HepG2 (cell line): ENCODE results near the gene CLRN2. TPM values are rescaled to one million over a fixed set of nuclear protein-coding genes. Genes with fewer than 3 reads are reported as not detected.
A peak's percentile ranks its signal among the peaks of the same experiment; 100 is the strongest.

Experiments used
- ARID3A ChIP-seq: IDR thresholded peaks from 2 replicates; pipeline ENCODE4 v1.6.1; 2012; ENCODE audit warnings: low read depth, low read length, improper control_type of control experiment
- CEBPG ChIP-seq: IDR thresholded peaks from 2 replicates; pipeline ENCODE4 v1.6.1; 2016
- FOXP1 ChIP-seq, 2 experiments: fragments of 450-650 bp in 1 of 2; IDR thresholded peaks; 2 replicates each; pipeline ENCODE4 v1.6.1; 2017 to 2018; ENCODE audit warnings: antibody characterized with exemption in 1 of 2
- GATA4 ChIP-seq: sonication (generic); IDR thresholded peaks from 2 replicates; pipeline ENCODE4 v1.6.1; 2016; ENCODE audit warnings: antibody characterized with exemption, low read depth, borderline replicate concordance
- KAT8 ChIP-seq: IDR thresholded peaks from 2 replicates; pipeline ENCODE4 v1.6.1; 2016; ENCODE audit warnings: missing genetic modification reagents, missing compliant biosample characterization
- KLF12 ChIP-seq: sonication (generic); formaldehyde crosslinking; IDR thresholded peaks from 2 replicates; pipeline ENCODE4 v1.4.0; 2020; ENCODE audit warnings: missing genetic modification reagents, borderline replicate concordance
- POGZ ChIP-seq: sonication (generic); formaldehyde crosslinking; IDR thresholded peaks from 2 replicates; pipeline ENCODE4 v1.4.0; 2020; ENCODE audit warnings: mild to moderate bottlenecking, missing genetic modification reagents
- REST ChIP-seq, 2 experiments: IDR thresholded peaks; 2 replicates each; pipeline ENCODE4 v1.6.1; 2011 to 2012; ENCODE audit warnings: low read length in 2 of 2, borderline replicate concordance in 1 of 2, low read depth in 1 of 2, mild to moderate bottlenecking in 1 of 2, moderate library complexity in 1 of 2
- RXRB ChIP-seq: IDR thresholded peaks from 2 replicates; pipeline ENCODE4 v1.6.1; 2016; ENCODE audit warnings: borderline replicate concordance, missing genetic modification reagents, missing compliant biosample characterization
- SAFB2 ChIP-seq: sonication (generic); formaldehyde crosslinking; IDR thresholded peaks from 2 replicates; pipeline ENCODE4 v1.5.1; 2020; ENCODE audit warnings: missing genetic modification reagents, low read depth, mild to moderate bottlenecking, borderline replicate concordance
- SPEN ChIP-seq: sonication (generic); formaldehyde crosslinking; IDR thresholded peaks from 2 replicates; pipeline ENCODE4 v1.5.1; 2020; ENCODE audit warnings: low read depth, mild to moderate bottlenecking, missing genetic modification reagents
- TRAFD1 ChIP-seq: sonication (generic); formaldehyde crosslinking; IDR thresholded peaks from 2 replicates; pipeline ENCODE4 v1.5.1; 2020; ENCODE audit warnings: missing genetic modification reagents, mild to moderate bottlenecking, borderline replicate concordance
- ZBTB7B ChIP-seq: sonication (generic); formaldehyde crosslinking; IDR thresholded peaks from 2 replicates; pipeline ENCODE4 v1.4.0; 2020; ENCODE audit warnings: missing genetic modification reagents
- ZFX ChIP-seq: sonication (generic); formaldehyde crosslinking; IDR thresholded peaks from 2 replicates; pipeline ENCODE4 v1.4.0; 2020; ENCODE audit warnings: mild to moderate bottlenecking, low read depth, missing genetic modification reagents, moderate library complexity
- ZNF205 ChIP-seq: IDR thresholded peaks from 2 replicates; pipeline ENCODE4 v1.6.1; 2018; ENCODE audit warnings: missing biosample characterization, missing genetic modification reagents
- ZNF282 ChIP-seq: fragments of 450-650 bp; IDR thresholded peaks from 2 replicates; pipeline ENCODE4 v1.6.1; 2018; ENCODE audit not compliant: partially characterized antibody
- ZNF430 ChIP-seq: sonication (generic); formaldehyde crosslinking; IDR thresholded peaks from 2 replicates; pipeline ENCODE4 v1.9.0; 2021; ENCODE audit warnings: mild to moderate bottlenecking, missing genetic modification reagents
- ZNF574 ChIP-seq: sonication (generic); formaldehyde crosslinking; IDR thresholded peaks from 2 replicates; pipeline ENCODE4 v1.4.0; 2020; ENCODE audit warnings: missing genetic modification reagents
- ZNF614 ChIP-seq: IDR thresholded peaks from 2 replicates; pipeline ENCODE4 v1.6.1; 2018; ENCODE audit warnings: missing biosample characterization, missing genetic modification reagents, inconsistent platforms, borderline replicate concordance
- polyA plus RNA-seq, 8 experiments: library from polyadenylated mRNA; depleted of rRNA in 3 of 8; stranded (reverse) in 7 of 8; unstranded in 1 of 8; fragments of >200 nt; fragmentation: Illumina TruSeq in 4 of 8; extraction: Trizol in 4 of 8; gene quantifications; 2 replicates each; pipeline versions ENCODE4 v1.2.1 to v1.2.3, GENCODE V29; 2011 to 2016; ENCODE audit warnings: low read depth in 4 of 8, missing spikeins in 1 of 8, mixed read lengths in 1 of 8; ENCODE audit not compliant: insufficient read depth in 1 of 8
- total RNA-seq, 5 experiments: library from RNA; depleted of rRNA; stranded (reverse); fragments of >200 nt; fragmentation: Illumina TruSeq; extraction: Trizol; gene quantifications; 2 replicates each; pipeline ENCODE4 v1.2.3, GENCODE V29; 2016; ENCODE audit warnings: low read depth in 1 of 5

Gene CLRN2
- total and polyA plus RNA-seq, 2 of the 13 experiments (the other 11 are each of a cell fraction or from before 2014, with no cell fraction given) = not detected

- TF ChIP-seq SPEN (CRISPR knock-in tag) = peak; percentile 14; the same call in 1 of the 2 replicates
- TF ChIP-seq ZNF430 (CRISPR knock-in tag) = no peak
- peak; percentile 41; the same call in 1 of the 2 replicates for TF ChIP-seq ZNF574 (CRISPR knock-in tag)
- TF ChIP-seq ZNF614 (CRISPR knock-in tag) = peak; percentile 71; the same call in 1 of the 2 replicates
- peak; percentile 87; the same call in 1 of the 2 replicates for TF ChIP-seq GATA4
- no peak for TF ChIP-seq TRAFD1 (CRISPR knock-in tag)
- no peak for TF ChIP-seq SAFB2
- TF ChIP-seq FOXP1 (IDR thresholded peaks at IDR 0.05) = no peak
- peak; percentile 78 for TF ChIP-seq FOXP1 (CRISPR knock-in tag; IDR thresholded peaks at IDR 0.05)
- TF ChIP-seq ZNF205 = peak; percentile 54; the same call in 1 of the 2 replicates
- TF ChIP-seq ZBTB7B = peak; percentile 45; the same call in 1 of the 2 replicates
- peak; percentile 35 for TF ChIP-seq CEBPG (CRISPR knock-in tag)
- peak; percentile 24; the same call in 1 of the 2 replicates for TF ChIP-seq ARID3A
- TF ChIP-seq REST (IDR thresholded peaks at IDR 0.05; ENCODE audit: borderline replicate concordance in 1 of 2, low read depth in 1 of 2, low read length in 2 of 2) = peak in 1 of 2 experiments; percentile 30; a peak in 1 of 4 replicates
- peak; percentile 46; the same call in 1 of the 2 replicates for TF ChIP-seq KAT8 (CRISPR knock-in tag)
- TF ChIP-seq ZNF282 = no peak
- peak; percentile 48; the same call in 1 of the 2 replicates for TF ChIP-seq POGZ
- TF ChIP-seq KLF12 (CRISPR knock-in tag) = no peak
- TF ChIP-seq ZFX (CRISPR knock-in tag) = no peak
- peak; percentile 87 for TF ChIP-seq RXRB
Observed at GRCh38 chr4:17490575-17491059, 24.3 kb upstream of the CLRN2 start (continued).
